Caco-2 (cell line): ENCODE data around the gene SPINK14. TPM values are rescaled to one million over a fixed set of nuclear protein-coding genes. Genes with fewer than 3 reads are reported as not detected.

Experiments used
- BruUV-seq: library from RNA; stranded (reverse); fragments of 400-500 nt; replicated peaks from 2 replicates; lab custom pipeline; 2021; lab: Mats Ljungman, UMichigan
- CTCF ChIA-PET: fragments of 300-600 bp; sonication (Branson Sonifier 250); formaldehyde crosslinking; loops from one replicate; lab custom pipeline; 2022; ENCODE audit warnings: antibody characterized with exemption; lab: Charles Lee
- POLR2A ChIA-PET: fragments of 300-600 bp; sonication (Branson Sonifier 250); formaldehyde crosslinking; loops from one replicate; lab custom pipeline; 2022; ENCODE audit warnings: antibody characterized with exemption; lab: Charles Lee
- DNase-seq, 2 experiments: peaks; one replicate each; pipeline versions ENCODE4 v3.0.0 to v3.0.0-alpha.2; 2020 to 2022
- H3K27me3 ChIP-seq: replicated peaks from 2 replicates; pipeline ENCODE4 v1.6.0; 2011; ENCODE audit warnings: low read length; ENCODE audit not compliant: control insufficient read depth, insufficient read depth
- H3K36me3 ChIP-seq: 2 replicates; pipeline ENCODE4 v1.5.1; 2011; ENCODE audit warnings: low read length; ENCODE audit not compliant: control insufficient read depth, insufficient read depth
- H3K4me1 ChIP-seq: fragments of 250-450 bp; sonication (Bioruptor Pico); 2 replicates; pipeline ENCODE4 v1.5.1; 2020; ENCODE audit warnings: mild to moderate bottlenecking
- H3K4me3 ChIP-seq: 2 replicates; pipeline ENCODE4 v1.5.1; 2011; ENCODE audit warnings: low read depth, mild to moderate bottlenecking, control low read depth, low read length
- H3K9me3 ChIP-seq: fragments of 250-450 bp; sonication (Bioruptor Pico); 2 replicates; pipeline ENCODE4 v1.5.1; 2020; ENCODE audit warnings: mild to moderate bottlenecking, moderate library complexity
- H3K27ac Mint-ChIP-seq: one replicate; pipeline ENCODE4 v1.8.0; 2022; ENCODE audit warnings: mixed read lengths; ENCODE audit not compliant: unreplicated experiment
- H3K27me3 Mint-ChIP-seq: one replicate; pipeline ENCODE4 v1.8.0; 2022; ENCODE audit warnings: mixed read lengths; ENCODE audit not compliant: insufficient read depth, unreplicated experiment
- H3K36me3 Mint-ChIP-seq: one replicate; pipeline ENCODE4 v1.8.0; 2022; ENCODE audit warnings: mild to moderate bottlenecking, mixed read lengths; ENCODE audit not compliant: insufficient read depth, unreplicated experiment
- H3K4me1 Mint-ChIP-seq: one replicate; pipeline ENCODE4 v1.8.0; 2022; ENCODE audit warnings: low read depth, mixed read lengths; ENCODE audit not compliant: unreplicated experiment
- H3K4me3 Mint-ChIP-seq: one replicate; pipeline ENCODE4 v1.8.0; 2022; ENCODE audit warnings: mild to moderate bottlenecking, moderate library complexity, mixed read lengths; ENCODE audit not compliant: unreplicated experiment
- H3K9me3 Mint-ChIP-seq: one replicate; pipeline ENCODE4 v1.8.0; 2022; ENCODE audit warnings: mixed read lengths; ENCODE audit not compliant: unreplicated experiment
- intact Hi-C: fragments of 100-400 bp; cut with micrococcal nuclease; formaldehyde crosslinking; loops from one replicate; pipeline ENCODE4 v1.10.0; 2022; ENCODE audit not compliant: unreplicated experiment
- total RNA-seq: library from RNA; stranded (reverse); gene quantifications from 2 replicates; pipeline ENCODE4 v1.2.3, GENCODE V29; 2022
- TF ChIP-seq, protein P1 (sequence below), 2 experiments: fragments of 200-600 bp in 1 of 2; IDR thresholded peaks; 1 replicate in 1 of 2; 2 replicates in 1 of 2; pipeline versions ENCODE4 v1.5.1 to v1.8.0; 2011 to 2022; ENCODE audit warnings: antibody characterized with exemption in 1 of 2, control low read depth in 1 of 2, inconsistent platforms in 1 of 2, low read depth in 1 of 2, low read length in 1 of 2, mild to moderate bottlenecking in 1 of 2, moderate library complexity in 1 of 2; ENCODE audit not compliant: insufficient read depth in 1 of 2, severe bottlenecking in 1 of 2, unreplicated experiment in 1 of 2

SPINK14 gene
- total RNA-seq, 1 experiment from 2014 or later = not detected

DNA sequence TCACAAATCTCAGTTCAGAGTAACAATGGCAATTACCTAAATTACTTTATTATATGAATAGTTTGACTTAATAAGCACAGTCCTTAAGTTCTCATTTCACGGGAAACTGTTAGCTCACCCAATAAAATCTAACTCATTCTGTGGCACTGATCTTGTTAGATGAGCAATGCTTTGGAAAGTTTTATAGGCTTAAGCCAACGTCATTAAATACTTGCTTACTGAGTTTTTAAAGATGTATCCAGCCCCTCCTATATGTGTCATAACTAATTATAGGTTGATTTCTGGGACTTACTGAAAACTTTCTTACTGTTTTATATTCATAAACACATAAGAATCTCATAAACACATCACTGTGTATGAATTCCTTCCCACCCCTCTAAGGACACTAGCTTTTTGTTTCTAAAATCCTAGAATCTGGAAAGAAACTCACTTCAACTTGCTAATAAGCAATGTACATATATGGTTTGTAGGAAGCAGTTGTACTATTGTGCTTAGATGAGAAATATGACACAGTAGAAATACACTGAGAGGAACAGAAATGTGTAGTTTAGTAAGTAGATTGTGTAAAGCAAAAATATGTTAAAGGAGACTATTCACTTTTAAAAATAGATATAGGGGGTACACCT is 55.9 kb downstream of the SPINK14 start:
- ChIA-PET POLR2A (no interaction called here), CTCF (no interaction called here)
- DNase-seq = no peak
- intact Hi-C loops = no loop called here
- no peaks in the 10 kb centered on the region for H3K36me3 ChIP-seq
- peaks cover 20% of the 10 kb centered on the region for H3K27me3 Mint-ChIP-seq
- no peaks in the 10 kb centered on the region for H3K27me3 ChIP-seq
- no peaks in the 10 kb centered on the region for H3K4me1 Mint-ChIP-seq
- H3K9me3 Mint-ChIP-seq = no peaks in the 10 kb centered on the region
- no peak overlapping the region for H3K27ac Mint-ChIP-seq
- no peaks in the 10 kb centered on the region for H3K36me3 Mint-ChIP-seq
- H3K4me1 ChIP-seq = no peaks in the 10 kb centered on the region
- H3K9me3 ChIP-seq = no peaks in the 10 kb centered on the region
- H3K4me3 Mint-ChIP-seq = no peak overlapping the region
- no peak overlapping the region for H3K4me3 ChIP-seq
- BruUV-seq = no TSS peak
- TF ChIP-seq, protein P1, sequence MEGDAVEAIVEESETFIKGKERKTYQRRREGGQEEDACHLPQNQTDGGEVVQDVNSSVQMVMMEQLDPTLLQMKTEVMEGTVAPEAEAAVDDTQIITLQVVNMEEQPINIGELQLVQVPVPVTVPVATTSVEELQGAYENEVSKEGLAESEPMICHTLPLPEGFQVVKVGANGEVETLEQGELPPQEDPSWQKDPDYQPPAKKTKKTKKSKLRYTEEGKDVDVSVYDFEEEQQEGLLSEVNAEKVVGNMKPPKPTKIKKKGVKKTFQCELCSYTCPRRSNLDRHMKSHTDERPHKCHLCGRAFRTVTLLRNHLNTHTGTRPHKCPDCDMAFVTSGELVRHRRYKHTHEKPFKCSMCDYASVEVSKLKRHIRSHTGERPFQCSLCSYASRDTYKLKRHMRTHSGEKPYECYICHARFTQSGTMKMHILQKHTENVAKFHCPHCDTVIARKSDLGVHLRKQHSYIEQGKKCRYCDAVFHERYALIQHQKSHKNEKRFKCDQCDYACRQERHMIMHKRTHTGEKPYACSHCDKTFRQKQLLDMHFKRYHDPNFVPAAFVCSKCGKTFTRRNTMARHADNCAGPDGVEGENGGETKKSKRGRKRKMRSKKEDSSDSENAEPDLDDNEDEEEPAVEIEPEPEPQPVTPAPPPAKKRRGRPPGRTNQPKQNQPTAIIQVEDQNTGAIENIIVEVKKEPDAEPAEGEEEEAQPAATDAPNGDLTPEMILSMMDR (IDR thresholded peaks at IDR 0.05; ENCODE audit: insufficient read depth in 1 of 2, low read depth in 1 of 2, low read length in 1 of 2, severe bottlenecking in 1 of 2, unreplicated experiment in 1 of 2) = no peak

Other genes with a start within 250 kb of the SPINK14 start
- gene SPINK5, start 104.6 kb upstream of the SPINK14 start, total RNA-seq = 2.2 and 4.2 TPM in 2 replicates
- not detected in 2 replicates for gene SPINK6, start 34.5 kb downstream of the SPINK14 start, total RNA-seq
- gene MARCOL, start 70.0 kb downstream of the SPINK14 start, total RNA-seq = not detected in 2 replicates
- not detected in 2 replicates for gene SPINK13, start 100.2 kb downstream of the SPINK14 start, total RNA-seq
- gene SPINK7, start 143.9 kb downstream of the SPINK14 start, total RNA-seq = not detected in 2 replicates
- gene SPINK9, start 167.0 kb downstream of the SPINK14 start, total RNA-seq = not detected in 2 replicates
- gene FBXO38, start 215.4 kb downstream of the SPINK14 start, total RNA-seq = 36.7 and 45.5 TPM in 2 replicates